ENCODE results near the gene FAIM.
"Not testable (repeated sequence)": the region's sequence is repeated elsewhere in the genome, so short reads cannot be mapped to it uniquely, and the experiment has no call there.

The FAIM gene

DNA sequence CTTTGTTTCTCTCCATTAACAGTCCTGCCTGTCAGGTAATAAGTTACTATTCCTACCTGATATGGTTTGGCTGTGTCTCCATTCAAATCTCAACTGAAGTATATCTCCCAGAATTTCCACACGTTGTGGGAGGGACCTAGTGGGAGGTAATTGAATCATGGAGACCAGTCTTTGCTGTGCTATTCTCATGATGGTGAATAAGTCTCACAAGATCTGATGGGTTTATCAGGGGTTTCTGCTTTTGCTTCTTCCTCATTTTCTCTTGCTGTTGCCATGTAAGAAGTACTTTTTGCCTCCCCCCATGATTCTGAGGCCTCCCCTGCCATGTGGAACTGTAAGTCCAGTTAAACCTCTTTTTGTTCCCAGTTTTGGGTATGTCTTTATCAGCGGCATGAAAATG is 6.9 kb upstream of the FAIM start:
- DNase-seq = not testable (repeated sequence)

- not testable (repeated sequence) for DNase-seq
These were observed 4.4 kb upstream of the FAIM start for GRCh38 chr3:138604106-138604595.

DNA sequence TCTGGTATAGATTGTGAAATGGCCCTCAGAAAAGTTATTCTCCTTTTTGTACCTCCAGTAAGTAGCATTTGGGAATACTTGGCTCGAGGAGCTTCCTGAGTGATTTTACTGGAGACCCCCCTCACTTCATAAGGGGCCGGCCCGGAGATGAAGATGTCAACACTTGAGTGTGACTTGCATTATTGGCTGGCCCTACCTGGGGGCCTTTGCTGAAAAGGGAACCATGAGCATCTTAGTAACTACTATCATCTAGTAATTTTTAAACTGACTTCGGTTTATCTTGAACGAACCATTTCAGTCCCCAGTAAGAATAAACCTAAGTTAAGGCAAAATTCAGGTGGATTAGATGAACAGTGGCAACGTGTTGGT is 1.3 kb downstream of the FAIM start:
- DNase-seq = peak in 1 of 14 donors; percentile 2

DNA sequence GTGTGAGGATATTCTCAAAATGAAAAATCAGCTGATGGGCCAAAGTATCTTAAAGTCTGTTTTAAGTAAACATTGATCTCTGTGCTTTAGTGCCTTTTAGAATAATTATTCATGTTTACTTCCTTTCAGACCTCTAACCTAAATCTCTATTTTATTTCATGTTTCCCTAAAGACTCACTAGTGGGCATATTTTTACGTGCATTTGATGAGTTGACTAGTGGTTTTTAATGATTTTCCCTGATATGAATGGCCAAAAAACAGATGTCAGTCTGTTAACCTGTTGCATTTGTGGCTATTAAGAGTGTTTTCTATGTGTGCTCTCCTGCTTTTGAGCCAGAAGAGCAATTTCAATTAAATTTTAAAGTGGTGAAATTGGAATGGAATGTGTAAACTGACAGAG is 6.9 kb downstream of the FAIM start:
- no peak for DNase-seq

DNA sequence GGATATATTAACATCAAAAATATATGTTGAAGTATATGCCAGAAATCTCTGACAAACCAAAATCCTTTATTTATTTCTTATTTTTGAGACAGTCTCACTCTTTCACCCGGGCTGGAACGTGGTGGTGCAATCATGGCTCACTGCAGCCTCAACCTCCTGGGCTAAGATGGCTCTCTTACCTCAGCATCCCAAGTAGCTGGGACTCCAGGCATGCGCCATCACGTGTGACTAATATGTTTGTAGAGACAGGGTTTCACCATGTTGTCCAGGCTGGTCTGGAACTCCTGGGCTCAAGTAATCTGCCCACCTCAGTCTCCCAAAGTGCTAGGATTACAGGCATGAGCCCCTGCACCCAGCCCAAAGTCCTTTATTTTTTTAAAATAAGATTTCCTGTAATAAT is 11.9 kb downstream of the FAIM start:
- no peak for DNase-seq

DNA sequence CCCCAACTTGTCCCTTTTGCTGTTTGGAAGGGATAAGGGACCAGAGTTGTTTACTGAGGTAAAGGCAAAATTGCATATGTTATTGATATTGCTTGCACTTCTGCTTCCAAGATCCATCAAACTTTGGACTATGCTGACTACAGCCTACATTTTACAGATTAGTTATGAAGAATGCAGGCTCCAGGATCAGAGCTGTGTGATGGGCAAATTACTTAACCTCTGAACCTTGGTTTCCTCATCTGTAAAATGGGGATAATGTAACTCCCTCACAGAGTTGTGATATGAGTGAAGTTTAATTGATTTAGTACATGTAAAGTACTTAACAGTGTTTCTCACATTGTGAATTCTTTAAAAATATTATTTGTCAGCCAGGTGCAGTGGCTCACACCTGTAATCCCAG is 15.9 kb downstream of the FAIM start:
- DNase-seq = no peak

DNA sequence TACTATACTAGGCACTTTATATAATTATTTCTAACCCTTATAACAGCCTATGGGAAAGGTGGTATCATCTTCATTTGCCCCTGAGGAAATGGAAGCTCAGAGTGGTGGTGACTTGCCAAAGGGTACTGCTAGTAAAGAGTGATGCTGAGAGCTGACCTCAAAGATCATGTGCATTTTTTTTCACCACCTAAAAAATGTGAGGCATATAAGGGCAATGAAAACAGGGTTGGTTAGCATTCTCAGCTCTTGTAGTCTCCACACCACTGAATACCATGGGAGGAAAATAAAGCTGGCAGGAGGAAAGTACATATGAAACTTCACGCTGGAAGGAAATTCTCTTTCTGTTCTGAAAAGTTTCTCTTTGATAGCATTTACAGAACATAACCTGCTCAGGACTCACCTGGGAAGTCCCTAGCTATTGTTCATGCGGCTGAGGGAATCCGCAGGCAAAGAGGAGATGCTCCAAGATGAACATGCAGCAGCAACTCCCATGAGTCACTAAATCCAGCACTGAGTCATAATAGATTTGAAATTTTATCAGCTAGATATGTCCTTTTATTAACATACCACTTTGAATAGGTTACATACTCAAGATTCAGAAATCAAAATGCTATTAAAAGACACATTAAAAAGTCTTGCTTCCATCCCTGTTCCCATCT is 17.3 kb downstream of the FAIM start:
- DNase-seq = no peak

DNA sequence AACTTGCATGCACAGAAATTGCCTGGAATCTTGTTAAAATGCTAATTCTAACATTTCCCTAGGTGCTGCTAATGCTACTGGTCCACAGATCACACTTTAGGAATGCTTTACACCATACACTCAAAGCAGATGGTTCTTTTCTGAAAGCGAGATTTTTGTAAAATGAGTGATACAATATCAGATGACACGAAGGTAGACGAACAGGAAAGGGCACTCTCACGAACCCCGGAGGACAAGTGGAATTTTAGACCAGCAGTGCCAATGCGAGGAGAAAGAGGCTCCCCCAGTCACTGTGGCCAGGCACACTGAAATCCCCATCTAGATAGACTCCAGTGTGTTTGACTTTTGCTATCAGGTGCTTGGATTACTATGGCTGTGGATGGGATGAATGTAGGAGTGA is 21.0 kb downstream of the FAIM start:
- no peak for DNase-seq

DNA sequence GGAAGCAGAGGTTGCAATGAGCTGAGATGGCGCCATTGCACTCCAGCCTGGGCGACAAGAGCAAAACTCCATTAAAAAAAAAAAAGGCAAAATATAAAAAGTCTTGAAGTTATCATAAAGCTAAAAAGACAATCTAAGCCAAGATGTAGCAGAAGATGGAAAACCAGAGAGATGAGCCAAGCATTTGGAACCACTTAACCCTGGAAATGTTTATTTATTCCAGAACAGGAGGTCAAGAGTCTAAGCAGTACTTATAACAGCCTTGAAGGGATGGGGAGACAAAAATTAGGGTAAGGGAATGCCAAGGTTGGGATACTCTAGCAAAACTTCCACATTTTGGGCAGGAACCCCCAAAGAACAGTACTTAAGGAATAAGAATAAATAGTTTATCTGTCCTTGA is 30.1 kb downstream of the FAIM start:
- DNase-seq = no peak

- no peak for DNase-seq
These were observed 32.0 kb downstream of the FAIM start for GRCh38 chr3:138640537-138640936.

DNA sequence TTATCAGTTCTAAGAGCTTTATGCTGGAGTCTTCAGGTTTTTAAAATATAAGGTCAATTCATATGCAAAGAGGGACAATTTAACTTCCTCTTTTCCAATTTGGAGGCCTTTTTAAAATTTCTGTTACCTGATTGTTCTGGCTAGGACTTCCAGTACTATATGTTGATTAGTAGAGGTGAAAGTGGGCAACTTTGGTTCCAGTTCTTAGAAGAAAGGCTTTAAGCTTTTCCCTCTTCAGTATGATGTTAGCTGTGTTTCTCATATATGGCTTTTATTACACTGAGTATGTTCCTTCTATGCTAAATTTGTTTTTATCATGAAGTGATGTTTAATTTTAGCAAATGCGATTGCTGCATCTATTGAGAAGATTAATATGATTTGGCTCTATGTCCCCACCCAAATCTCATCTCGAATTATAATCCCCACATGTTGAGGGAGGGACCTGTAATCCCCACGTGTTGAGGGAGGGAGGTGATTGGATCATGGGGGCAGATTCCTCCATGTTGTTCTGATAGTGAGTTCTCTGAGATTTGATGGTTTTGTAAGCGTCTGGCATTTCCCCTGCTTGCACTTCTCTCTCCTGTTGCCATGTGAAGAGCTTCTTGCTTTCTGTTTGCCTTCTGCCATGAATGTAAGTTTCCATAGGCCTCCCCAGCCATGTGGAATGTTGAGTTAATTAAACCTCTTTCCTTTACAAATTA is 33.8 kb downstream of the FAIM start:
- no peak for DNase-seq

DNA sequence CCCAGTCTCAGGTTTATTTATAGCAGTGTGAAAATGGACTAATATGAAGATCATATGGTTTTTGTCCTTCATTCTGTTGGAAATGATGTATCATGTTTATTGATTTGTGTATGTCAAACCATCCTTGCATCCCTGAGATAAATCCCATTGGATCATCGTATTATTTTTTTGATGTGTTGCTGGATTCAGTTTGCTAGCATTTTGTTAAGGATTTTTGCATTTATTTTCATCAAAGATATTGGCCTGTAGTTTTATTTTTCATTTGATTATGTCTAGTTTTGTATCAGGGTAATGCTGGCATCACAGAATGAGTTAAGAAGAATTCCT is 34.3 kb downstream of the FAIM start:
- no peak for DNase-seq

DNA sequence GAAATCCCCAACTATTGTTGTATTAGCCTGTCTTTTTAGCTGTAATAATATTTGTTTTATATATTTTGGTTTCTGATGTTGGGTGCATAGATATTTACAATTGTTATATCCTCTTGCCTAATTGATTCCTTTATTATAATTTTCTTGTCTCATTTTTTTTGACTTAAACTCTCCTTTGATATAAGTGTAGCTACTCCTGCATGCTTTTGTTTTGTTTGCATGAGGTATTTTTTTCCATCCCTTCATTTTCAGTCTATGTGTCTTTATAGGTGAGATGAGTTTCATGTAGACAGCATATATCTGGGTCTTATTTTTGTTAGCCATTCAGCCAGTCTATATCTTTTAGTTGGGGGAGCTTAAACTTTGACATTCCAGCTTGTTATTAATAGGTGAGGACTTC is 37.4 kb downstream of the FAIM start:
- DNase-seq = no peak

DNA sequence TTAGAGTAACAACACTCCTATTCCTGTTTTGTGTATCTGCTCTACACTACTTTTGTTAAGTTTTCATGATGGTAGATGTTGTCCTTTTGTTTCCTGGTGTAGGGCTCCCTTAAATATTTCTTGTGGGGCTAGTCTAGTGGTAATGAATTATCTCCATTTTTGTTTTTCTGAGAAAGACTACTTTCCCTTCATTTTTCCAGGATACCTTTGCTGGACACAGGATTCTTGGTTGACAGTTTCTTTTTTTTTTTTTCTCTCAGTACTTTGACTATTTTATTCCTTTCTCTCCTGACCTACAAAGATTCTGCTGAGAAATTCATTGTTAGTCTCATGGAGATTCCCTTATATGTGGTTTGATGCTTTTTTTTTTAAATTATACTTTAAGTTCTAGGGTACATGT is 37.9 kb downstream of the FAIM start:
- no peak for DNase-seq

DNA sequence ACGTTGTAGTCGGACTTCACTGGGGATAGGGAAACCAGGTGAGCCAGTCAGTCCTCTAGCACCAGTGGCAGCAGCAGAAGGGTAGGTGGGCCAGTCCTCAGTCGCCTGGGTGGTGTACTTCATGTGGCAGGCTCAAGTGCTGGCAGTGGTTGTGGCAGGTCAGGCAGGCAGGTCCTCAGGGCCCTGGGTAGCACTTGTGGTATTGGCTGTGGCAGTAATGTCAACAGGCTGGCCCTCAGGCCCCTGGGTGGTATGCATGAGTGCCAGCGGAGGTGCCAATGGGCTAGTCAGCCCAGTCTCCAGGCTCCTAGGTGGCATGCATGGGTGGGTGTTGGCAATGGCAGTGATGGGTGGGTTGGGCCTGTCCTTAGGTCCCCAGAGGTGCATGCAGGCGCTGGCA is 40.6 kb downstream of the FAIM start:
- DNase-seq = no peak

- no peak for DNase-seq
These were observed 45.0 kb downstream of the FAIM start for GRCh38 chr3:138653567-138653966.

GRCh38 chr3:138657508-138657907 is 48.9 kb downstream of the FAIM start:
- DNase-seq = no peak

- DNase-seq = no peak
These were observed 59.5 kb downstream of the FAIM start for GRCh38 chr3:138668107-138668506.

GRCh38 chr3:138670407-138670806 is 61.8 kb downstream of the FAIM start:
- no peak for DNase-seq

GRCh38 chr3:138673641-138674530 is 65.3 kb downstream of the FAIM start:
- DNase-seq = peak in 4 of 14 donors; percentile 4 to 23 (median 11)

- no peak for DNase-seq
These were observed 66.8 kb downstream of the FAIM start for GRCh38 chr3:138675393-138675792.

DNA sequence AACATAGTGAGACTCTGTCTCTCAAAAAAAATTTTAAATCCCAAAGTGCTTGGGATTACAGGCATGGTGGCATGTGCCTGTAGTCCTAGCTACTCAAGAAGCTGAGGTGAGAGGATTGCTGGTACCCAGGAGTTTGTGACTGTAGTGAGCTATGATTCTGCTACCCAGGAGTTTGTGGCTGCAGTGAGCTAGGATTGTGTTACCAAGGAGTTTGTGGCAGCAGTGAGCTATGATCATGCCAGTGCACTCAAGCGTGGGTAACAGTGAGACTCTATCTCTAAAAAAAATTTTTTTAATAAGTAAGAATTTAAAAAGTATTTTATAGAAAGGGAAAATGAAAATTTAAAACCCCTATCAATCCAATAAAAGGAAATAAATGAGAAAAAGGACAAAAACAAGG is 69.5 kb downstream of the FAIM start:
- no peak for DNase-seq

DNA sequence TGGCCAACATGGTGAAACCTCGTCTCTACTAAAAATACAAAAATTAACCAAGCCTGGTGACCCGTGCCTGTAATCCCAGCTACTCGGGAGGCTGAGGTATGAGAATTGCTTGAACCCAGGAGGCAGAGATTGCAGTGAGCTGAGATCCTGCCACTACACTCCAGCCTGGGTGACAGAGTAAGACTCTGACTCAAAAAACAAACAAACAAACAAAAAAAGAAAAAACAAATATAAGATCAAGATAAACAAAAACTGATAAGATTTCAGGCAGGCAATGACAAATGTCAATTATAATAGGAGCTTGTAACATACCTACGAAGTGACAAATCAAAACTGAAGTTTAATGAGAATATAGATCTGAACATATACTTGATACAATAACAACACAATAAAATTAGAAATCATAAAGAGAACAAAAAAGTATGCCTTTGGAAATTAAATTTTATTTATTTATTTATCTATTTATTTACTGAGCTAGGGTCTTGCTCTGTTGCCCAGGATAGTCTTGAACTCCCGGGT is 70.4 kb downstream of the FAIM start:
- no peak for DNase-seq
